Right cardiac atrium (tissue), 5 donors: Measurements from ENCODE around the gene TRPV3. TPM values are rescaled to one million over a fixed set of nuclear protein-coding genes. Genes with fewer than 3 reads are reported as not detected.
"Not testable (repeated sequence)": the region's sequence is repeated elsewhere in the genome, so short reads cannot be mapped to it uniquely, and the experiment has no call there.

ENCODE experiments used
- ATAC-seq, 2 donors: fragments of 200-7000 bp; cut with Tn5 transposase; one replicate each; pipeline versions ENCODE4 v1.8.0 to v1.9.1; 2020; ENCODE audit warnings: moderate library complexity in 2 of 2, mild to moderate bottlenecking in 1 of 2
- DNase-seq, 3 donors: peaks; one replicate each; pipeline ENCODE4 v3.0.0-alpha.2; 2020
- H3K27ac ChIP-seq: one replicate; pipeline ENCODE4 v1.5.1; 2013; ENCODE audit warnings: mild to moderate bottlenecking, low read length, control low read depth, moderate library complexity
- H3K27me3 ChIP-seq: one replicate; pipeline ENCODE4 v1.6.1; 2013; ENCODE audit not compliant: control insufficient read depth, insufficient read depth
- H3K4me1 ChIP-seq: one replicate; pipeline ENCODE4 v1.6.1; 2013; ENCODE audit warnings: low read length; ENCODE audit not compliant: control insufficient read depth, insufficient read depth
- H3K4me3 ChIP-seq: one replicate; pipeline ENCODE4 v1.5.1; 2013; ENCODE audit warnings: low read length, control low read depth
- H3K9me3 ChIP-seq: one replicate; pipeline ENCODE4 v1.6.1; 2013; ENCODE audit warnings: low read length; ENCODE audit not compliant: control insufficient read depth
- WGBS: extraction: QIAGEN DNeasy Blood & Tissue Kit; methylation state at CpG from one replicate; pipeline ENCODE4 v1.1.7; 2013; 5-methylcytosine and 5-hydroxymethylcytosine counted together
- intact Hi-C, 4 donors: fragments of 100-400 bp; cut with DNase I; formaldehyde crosslinking; loops; one replicate each; pipeline versions ENCODE4 v1.11.0 to v1.14.0; 2022 to 2023
- polyA plus RNA-seq: library from polyadenylated mRNA; stranded (reverse); fragments of 200-250 nt; gene quantifications from one replicate; pipeline ENCODE4 v1.2.3, GENCODE V29; 2013
- total RNA-seq, 4 donors: library from RNA; stranded (reverse); fragmentation: NEBNext Ultra II Directional; extraction: Animal tissue kit (Norgen Biotek cat#: 25700); gene quantifications; one replicate each; pipeline ENCODE4 v1.2.1, GENCODE V29; 2021
- donor health status: healthy with polysubstance abuse.
- donor health status: DM: no; HTN: yes; CAD: no.
- donor health status: DM: no; HTN: no; CAD: no.
- donor health status: DM: no; HTN: yes; CAD: no; lungs with severe emphysema.
- donor health status: DM: yes; HTN: yes; CAD: no.

Gene TRPV3
- total and polyA plus RNA-seq, 5 donors, result 1.6 to 3.3 (median 2.7) TPM

- Histone ChIP-seq H3K4me1 (peaks cover 15% of the 10 kb centered on the region), H3K27me3 (no peaks in the 10 kb centered on the region), H3K9me3 (no peaks in the 10 kb centered on the region), H3K4me3 (no peak overlapping the region), H3K27ac (no peak overlapping the region)
- 72% methylated on average over 9 of the region's 9 CpGs for WGBS
- DNase-seq, result no peak
- no peak for ATAC-seq
- intact Hi-C loops, result no loop called here
Measured at GRCh38 chr17:3514873-3515272, 42.7 kb downstream of the TRPV3 start.

GRCh38 chr17:3514167-3514566, 43.4 kb downstream of the TRPV3 start:
- WGBS, result 94% methylated on average over 11 of the region's 11 CpGs

GRCh38 chr17:3513305-3514035, 44.1 kb downstream of the TRPV3 start:
- intact Hi-C loops, result no loop called here
- no peak for DNase-seq
- no peaks in the 10 kb centered on the region for H3K27me3 ChIP-seq
- H3K27ac ChIP-seq, result peak overlapping the region; percentile 90
- whole genome bisulfite sequencing, result 74% methylated on average over 23 of the region's 23 CpGs
- peak; percentile 10 to 23 for ATAC-seq
- no peak overlapping the region for H3K4me3 ChIP-seq
- peaks cover 15% of the 10 kb centered on the region for H3K4me1 ChIP-seq
- no peaks in the 10 kb centered on the region for H3K9me3 ChIP-seq

More at GRCh38 chr17:3514167-3514566, 43.4 kb downstream of the TRPV3 start:
- H3K4me3 ChIP-seq, intact Hi-C loops, H3K27me3 ChIP-seq, H3K27ac ChIP-seq, ATAC-seq, DNase-seq, H3K9me3 ChIP-seq: not testable (repeated sequence)
- H3K4me1 ChIP-seq, result peaks cover 15% of the 10 kb centered on the region

GRCh38 chr17:3512505-3513171, 45.0 kb downstream of the TRPV3 start:
- ATAC-seq (peak; percentile 94 to 95), DNase-seq (peak; percentile 85 to 91 (median 91))
- H3K27ac ChIP-seq, result peak overlapping the region; percentile 90
- H3K9me3 ChIP-seq, result no peaks in the 10 kb centered on the region
- no peak overlapping the region for H3K4me3 ChIP-seq
- intact Hi-C loops, result no loop called here
- WGBS, result 28% methylated on average over 20 of the region's 20 CpGs
- H3K4me1 ChIP-seq, result peaks cover 15% of the 10 kb centered on the region
- no peaks in the 10 kb centered on the region for H3K27me3 ChIP-seq

GRCh38 chr17:3511852-3512504, 45.6 kb downstream of the TRPV3 start:
- DNase-seq (no peak), ATAC-seq (peak; percentile 56 to 62)
- Histone ChIP-seq H3K4me3 (no peak overlapping the region), H3K27me3 (no peaks in the 10 kb centered on the region), H3K27ac (peak overlapping the region; percentile 90), H3K9me3 (no peaks in the 10 kb centered on the region), H3K4me1 (peaks cover 15% of the 10 kb centered on the region)
- 46% methylated on average over 8 of the region's 8 CpGs for WGBS
- intact Hi-C loops, result no loop called here

GRCh38 chr17:3510090-3510489, 47.5 kb downstream of the TRPV3 start:
- WGBS, result 66% methylated on average over 7 of the region's 7 CpGs
- no peak overlapping the region for H3K4me3 ChIP-seq
- intact Hi-C loops, result no loop called here
- H3K27me3 ChIP-seq, result no peaks in the 10 kb centered on the region
- no peak for ATAC-seq
- DNase-seq, result no peak
- H3K4me1 ChIP-seq, result peaks cover 15% of the 10 kb centered on the region
- H3K9me3 ChIP-seq, result no peaks in the 10 kb centered on the region
- no peak overlapping the region for H3K27ac ChIP-seq

GRCh38 chr17:3507869-3508268, 49.7 kb downstream of the TRPV3 start:
- WGBS, result 81% methylated on average over 3 of the region's 3 CpGs
- Histone ChIP-seq H3K9me3 (no peaks in the 10 kb centered on the region), H3K27ac (no peak overlapping the region), H3K27me3 (no peaks in the 10 kb centered on the region), H3K4me1 (peaks cover 7% of the 10 kb centered on the region), H3K4me3 (no peak overlapping the region)
- ATAC-seq (no peak), DNase-seq (no peak)
- intact Hi-C loops, result no loop called here

- ATAC-seq (no peak), DNase-seq (no peak)
- 58% methylated on average over 1 of the region's 1 CpG for WGBS
- Histone ChIP-seq H3K27me3 (no peaks in the 10 kb centered on the region), H3K27ac (no peak overlapping the region), H3K9me3 (no peaks in the 10 kb centered on the region), H3K4me1 (peaks cover 5% of the 10 kb centered on the region), H3K4me3 (no peak overlapping the region)
- intact Hi-C loops, result no loop called here
Measured at GRCh38 chr17:3507071-3507470, 50.5 kb downstream of the TRPV3 start.

GRCh38 chr17:3506054-3506453, 51.6 kb downstream of the TRPV3 start:
- DNase-seq, result no peak
- intact Hi-C loops, result no loop called here
- 94% methylated on average over 2 of the region's 2 CpGs for WGBS

GRCh38 chr17:3505008-3505407, 52.6 kb downstream of the TRPV3 start:
- ATAC-seq (no peak), DNase-seq (no peak)
- Histone ChIP-seq H3K27me3 (no peaks in the 10 kb centered on the region), H3K4me1 (no peaks in the 10 kb centered on the region), H3K9me3 (no peaks in the 10 kb centered on the region), H3K4me3 (no peak overlapping the region), H3K27ac (no peak overlapping the region)
- intact Hi-C loops, result no loop called here
- 94% methylated on average over 7 of the region's 7 CpGs for WGBS

More at GRCh38 chr17:3506054-3506453, 51.6 kb downstream of the TRPV3 start:
- Histone ChIP-seq H3K4me3 (no peak overlapping the region), H3K4me1 (no peaks in the 10 kb centered on the region), H3K27me3 (no peaks in the 10 kb centered on the region), H3K27ac (no peak overlapping the region), H3K9me3 (no peaks in the 10 kb centered on the region)
- ATAC-seq, result no peak

GRCh38 chr17:3503285-3503684, 54.3 kb downstream of the TRPV3 start:
- WGBS, result 49% methylated on average over 1 of the region's 1 CpG
- H3K27me3 ChIP-seq, result no peaks in the 10 kb centered on the region
- intact Hi-C loops, result no loop called here

More at GRCh38 chr17:3503285-3503684, 54.3 kb downstream of the TRPV3 start:
- ATAC-seq (no peak), DNase-seq (no peak)
- H3K4me1 ChIP-seq, result no peaks in the 10 kb centered on the region
- no peak overlapping the region for H3K4me3 ChIP-seq
- no peaks in the 10 kb centered on the region for H3K9me3 ChIP-seq
- no peak overlapping the region for H3K27ac ChIP-seq
